GM06990 (cell line): Measurements from ENCODE around the gene BSG.

Source experiments
- DNase-seq: peaks from one replicate; pipeline ENCODE4 v3.0.0-alpha.2; 2011; ENCODE audit not compliant: insufficient read length; ENCODE audit errors: extremely low read depth
- H3K27me3 ChIP-seq: replicated peaks from 2 replicates; pipeline ENCODE4 v1.6.0; 2011; ENCODE audit warnings: low read length; ENCODE audit not compliant: control insufficient read depth, insufficient read depth
- H3K36me3 ChIP-seq: 2 replicates; pipeline ENCODE4 v1.5.1; 2011; ENCODE audit warnings: low read length; ENCODE audit not compliant: control insufficient read depth, insufficient read depth
- H3K4me3 ChIP-seq: replicated peaks from 2 replicates; pipeline ENCODE4 v1.5.1; 2011; ENCODE audit warnings: low read depth, mild to moderate bottlenecking, control low read depth, low read length
- CTCF ChIP-seq: IDR thresholded peaks from 2 replicates; pipeline ENCODE4 v1.5.1; 2011; ENCODE audit warnings: low read length, control low read depth, mild to moderate bottlenecking, inconsistent platforms; ENCODE audit not compliant: insufficient read depth, poor library complexity, severe bottlenecking

Gene BSG

GRCh38 chr19:577439-578392 is 5.3 kb downstream of the BSG start:
- Histone ChIP-seq H3K36me3 (peaks cover 38% of the 10 kb centered on the region), H3K4me3 (no peak overlapping the region), H3K27me3 (no peaks in the 10 kb centered on the region)
- TF ChIP-seq CTCF, result no peak
- DNase-seq, result no peak

GRCh38 chr19:579111-579841 is 6.9 kb downstream of the BSG start:
- no peak for TF ChIP-seq CTCF
- Histone ChIP-seq H3K36me3 (peaks cover 39% of the 10 kb centered on the region), H3K4me3 (no peak overlapping the region), H3K27me3 (no peaks in the 10 kb centered on the region)
- DNase-seq, result no peak

- H3K36me3 ChIP-seq, result peaks cover 39% of the 10 kb centered on the region
Measured at GRCh38 chr19:579842-580155, 7.4 kb downstream of the BSG start.

GRCh38 chr19:580274-580835 is 8.0 kb downstream of the BSG start:
- Histone ChIP-seq H3K27me3 (no peaks in the 10 kb centered on the region), H3K4me3 (no peak overlapping the region), H3K36me3 (peaks cover 39% of the 10 kb centered on the region)
- no peak for TF ChIP-seq CTCF
- no peak for DNase-seq

More at GRCh38 chr19:579842-580155, 7.4 kb downstream of the BSG start:
- no peak for TF ChIP-seq CTCF
- Histone ChIP-seq H3K27me3 (no peaks in the 10 kb centered on the region), H3K4me3 (no peak overlapping the region)
- no peak for DNase-seq

- no peaks in the 10 kb centered on the region for H3K27me3 ChIP-seq
Measured at GRCh38 chr19:581399-582111, 9.2 kb downstream of the BSG start.

More at GRCh38 chr19:581399-582111, 9.2 kb downstream of the BSG start:
- DNase-seq, result no peak
- Histone ChIP-seq H3K36me3 (peaks cover 39% of the 10 kb centered on the region), H3K4me3 (no peak overlapping the region)
- no peak for TF ChIP-seq CTCF
